ENCODE data around the gene MICAL3. TPM values are rescaled to one million over a fixed set of nuclear protein-coding genes. Genes with fewer than 3 reads are reported as not detected.

The MICAL3 gene
- total and polyA plus RNA-seq, 4 donors: 4.4 to 30.7 (median 15.4) TPM

DNA sequence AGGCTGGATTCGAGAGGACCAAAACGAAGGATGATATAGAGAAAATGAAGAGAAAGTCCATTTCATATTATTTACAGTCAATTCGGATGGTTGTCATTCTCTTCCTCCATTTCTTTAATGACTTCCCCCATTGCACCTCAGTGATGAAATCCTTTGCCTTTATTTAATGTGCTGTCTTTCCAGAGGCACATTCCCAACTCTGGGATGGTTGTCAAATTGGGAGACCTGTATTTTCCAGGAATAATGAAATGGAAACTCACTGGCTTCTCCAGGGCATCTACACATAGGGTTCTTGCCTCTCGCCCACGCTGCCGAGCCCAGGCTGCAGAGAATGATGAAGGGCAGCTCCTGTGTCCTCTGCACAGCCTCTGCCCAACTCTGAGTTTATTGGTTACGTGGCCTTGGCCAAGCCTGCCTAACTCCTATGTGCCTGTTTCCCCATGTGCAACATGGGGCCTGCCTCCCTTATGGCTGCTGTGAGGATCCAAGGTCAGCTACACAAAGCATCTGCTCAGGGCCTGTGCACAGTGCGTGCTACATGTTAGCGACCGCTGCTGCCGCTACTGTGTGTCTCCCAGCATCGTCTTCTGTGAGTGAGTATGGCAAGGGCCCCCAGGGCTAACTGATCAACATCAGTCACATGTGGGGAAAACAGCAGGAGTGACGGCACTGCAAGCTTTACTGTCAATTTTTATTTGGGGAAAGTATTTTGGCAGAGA is 168.6 kb downstream of the MICAL3 start:
- Histone ChIP-seq H3K4me3 (no peak overlapping the region), H3K9ac (ENCODE audit: insufficient read depth in 1 of 2, low read length in 2 of 2) (no peak overlapping the region), H3K36me3 (ENCODE audit: control insufficient read depth in 4 of 4, insufficient read depth in 4 of 4, low read length in 4 of 4) (peaks cover 0 to 10% (median 4%) of the 10 kb centered on the region in 4 donors), H3K27me3 (ENCODE audit: control insufficient read depth in 3 of 3, insufficient read depth in 3 of 3, low read length in 2 of 3) (no peaks in the 10 kb centered on the region), H3K4me1 (ENCODE audit: control insufficient read depth in 5 of 5, insufficient read depth in 5 of 5, low read length in 5 of 5) (peaks cover 0 to 7% (median 0%) of the 10 kb centered on the region in 5 donors), H3K9me3 (ENCODE audit: control insufficient read depth in 4 of 4, insufficient read depth in 3 of 4, low read length in 3 of 4) (no peaks in the 10 kb centered on the region), H3K27ac (ENCODE audit: low read depth in 1 of 2, low read length in 1 of 2) (no peak overlapping the region)
- ATAC-seq (ENCODE audit: insufficient read depth, low FRiP score) (no peak), DNase-seq (no peak)
- WGBS, 2 donors: 94% methylated on average over 13 of the region's 13 CpGs
- TF ChIP-seq, protein P1, sequence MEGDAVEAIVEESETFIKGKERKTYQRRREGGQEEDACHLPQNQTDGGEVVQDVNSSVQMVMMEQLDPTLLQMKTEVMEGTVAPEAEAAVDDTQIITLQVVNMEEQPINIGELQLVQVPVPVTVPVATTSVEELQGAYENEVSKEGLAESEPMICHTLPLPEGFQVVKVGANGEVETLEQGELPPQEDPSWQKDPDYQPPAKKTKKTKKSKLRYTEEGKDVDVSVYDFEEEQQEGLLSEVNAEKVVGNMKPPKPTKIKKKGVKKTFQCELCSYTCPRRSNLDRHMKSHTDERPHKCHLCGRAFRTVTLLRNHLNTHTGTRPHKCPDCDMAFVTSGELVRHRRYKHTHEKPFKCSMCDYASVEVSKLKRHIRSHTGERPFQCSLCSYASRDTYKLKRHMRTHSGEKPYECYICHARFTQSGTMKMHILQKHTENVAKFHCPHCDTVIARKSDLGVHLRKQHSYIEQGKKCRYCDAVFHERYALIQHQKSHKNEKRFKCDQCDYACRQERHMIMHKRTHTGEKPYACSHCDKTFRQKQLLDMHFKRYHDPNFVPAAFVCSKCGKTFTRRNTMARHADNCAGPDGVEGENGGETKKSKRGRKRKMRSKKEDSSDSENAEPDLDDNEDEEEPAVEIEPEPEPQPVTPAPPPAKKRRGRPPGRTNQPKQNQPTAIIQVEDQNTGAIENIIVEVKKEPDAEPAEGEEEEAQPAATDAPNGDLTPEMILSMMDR (IDR thresholded peaks at IDR 0.05; ENCODE audit: control extremely low read depth, extremely low read depth): no peak

DNA sequence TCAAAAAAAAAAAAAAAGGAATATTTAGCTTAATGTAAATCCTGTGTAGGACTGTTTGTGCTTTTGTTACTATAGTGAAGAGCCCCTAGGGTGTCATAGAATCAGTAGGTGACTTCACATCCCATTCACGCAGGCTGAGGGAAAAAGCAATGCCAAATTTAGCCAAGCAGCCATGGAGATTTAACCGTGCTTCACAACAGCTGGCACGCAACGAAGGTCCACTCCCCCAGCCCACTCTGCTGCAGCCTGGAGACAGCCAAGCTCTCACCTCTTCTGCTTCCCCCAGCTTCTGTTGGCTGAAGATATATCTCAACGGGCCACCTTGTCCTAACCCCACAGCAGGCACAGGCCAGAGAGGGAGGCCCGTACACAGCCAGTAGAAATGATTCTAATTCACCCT is 171.3 kb downstream of the MICAL3 start:
- TF ChIP-seq, protein P1 (IDR thresholded peaks at IDR 0.05; ENCODE audit: control extremely low read depth, extremely low read depth): no peak
- Histone ChIP-seq H3K4me3 (no peak overlapping the region), H3K27me3 (ENCODE audit: control insufficient read depth in 3 of 3, insufficient read depth in 3 of 3, low read length in 2 of 3) (no peaks in the 10 kb centered on the region), H3K27ac (ENCODE audit: low read depth in 1 of 2, low read length in 1 of 2) (peak overlapping the region in 1 of 2 donors; percentile 87), H3K9me3 (ENCODE audit: control insufficient read depth in 4 of 4, insufficient read depth in 3 of 4, low read length in 3 of 4) (no peaks in the 10 kb centered on the region), H3K4me1 (ENCODE audit: control insufficient read depth in 5 of 5, insufficient read depth in 5 of 5, low read length in 5 of 5) (peaks cover 0 to 4% (median 0%) of the 10 kb centered on the region in 5 donors), H3K9ac (ENCODE audit: insufficient read depth in 1 of 2, low read length in 2 of 2) (no peak overlapping the region), H3K36me3 (ENCODE audit: control insufficient read depth in 4 of 4, insufficient read depth in 4 of 4, low read length in 4 of 4) (peaks cover 0 to 8% (median 2%) of the 10 kb centered on the region in 4 donors)
- DNase-seq (no peak), ATAC-seq (ENCODE audit: insufficient read depth, low FRiP score) (no peak)
- 79 to 89% methylated on average over 6 of the region's 6 CpGs for WGBS, 2 donors

DNA sequence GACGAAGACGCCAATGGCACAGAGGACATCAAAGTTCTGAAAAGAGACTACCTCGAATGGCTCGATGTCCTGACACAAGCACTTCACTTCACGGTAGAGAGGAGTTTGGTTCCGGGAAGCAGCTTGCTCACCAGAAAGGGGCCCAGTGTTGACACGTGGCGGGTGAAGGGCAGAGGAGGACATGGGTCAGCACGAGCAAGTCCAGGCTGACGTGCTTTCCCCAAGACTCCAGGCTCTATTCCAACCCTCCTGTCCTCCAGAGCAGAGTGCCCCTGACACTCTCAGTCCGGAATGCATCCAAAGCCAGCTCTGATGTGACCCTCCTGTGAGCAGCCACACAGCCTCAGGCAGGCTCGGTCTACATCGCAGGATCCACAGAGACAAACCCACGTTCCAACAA is 172.6 kb downstream of the MICAL3 start:
- H3K9ac ChIP-seq (ENCODE audit: insufficient read depth in 1 of 2, low read length in 2 of 2): no peak overlapping the region
- 88 to 91% methylated on average over 14 of the region's 14 CpGs for WGBS, 2 donors
- H3K36me3 ChIP-seq (ENCODE audit: control insufficient read depth in 4 of 4, insufficient read depth in 4 of 4, low read length in 4 of 4): peaks cover 0 to 3% (median 2%) of the 10 kb centered on the region in 4 donors
- ATAC-seq (ENCODE audit: insufficient read depth, low FRiP score) (no peak), DNase-seq (no peak)
- TF ChIP-seq, protein P1 (IDR thresholded peaks at IDR 0.05; ENCODE audit: control extremely low read depth, extremely low read depth): no peak
- H3K9me3 ChIP-seq (ENCODE audit: control insufficient read depth in 4 of 4, insufficient read depth in 3 of 4, low read length in 3 of 4): no peaks in the 10 kb centered on the region
- H3K4me1 ChIP-seq (ENCODE audit: control insufficient read depth in 5 of 5, insufficient read depth in 5 of 5, low read length in 5 of 5): peaks cover 0 to 6% (median 2%) of the 10 kb centered on the region in 5 donors
- H3K27me3 ChIP-seq (ENCODE audit: control insufficient read depth in 3 of 3, insufficient read depth in 3 of 3, low read length in 2 of 3): no peaks in the 10 kb centered on the region
- H3K4me3 ChIP-seq: no peak overlapping the region
- peak overlapping the region; percentile 17 to 87 for H3K27ac ChIP-seq (ENCODE audit: low read depth in 1 of 2, low read length in 1 of 2)
